ENCODE results near the gene TOMT.
A peak's percentile ranks its signal among the peaks of the same experiment; 100 is the strongest.
"Not testable (repeated sequence)": the region's sequence is repeated elsewhere in the genome, so short reads cannot be mapped to it uniquely, and the experiment has no call there.

TOMT gene

GRCh38 chr11:72124046-72124445 is 18.3 kb downstream of the TOMT start:
- DNase-seq (ENCODE audit: low read depth in 3 of 3), result no peak

GRCh38 chr11:72125956-72126355 is 20.2 kb downstream of the TOMT start:
- no peak for DNase-seq (ENCODE audit: low read depth in 3 of 3)

- DNase-seq (ENCODE audit: low read depth in 3 of 3), result no peak
Observed at GRCh38 chr11:72127923-72128322, 22.2 kb downstream of the TOMT start.

- no peak for DNase-seq (ENCODE audit: low read depth in 3 of 3)
Observed at GRCh38 chr11:72129381-72129780, 23.7 kb downstream of the TOMT start.

GRCh38 chr11:72132646-72133045 is 26.9 kb downstream of the TOMT start:
- DNase-seq (ENCODE audit: low read depth in 3 of 3), result no peak

GRCh38 chr11:72135473-72135872 is 29.7 kb downstream of the TOMT start, which contains the start of gene FOLR3:
FOLR3 (plus strand) TSS chr11:72135725; CDS start chr11:72135953, 228 bp downstream.
- DNase-seq (ENCODE audit: low read depth in 3 of 3), result not testable (repeated sequence)

- DNase-seq (ENCODE audit: low read depth in 3 of 3), result no peak
Observed at GRCh38 chr11:72135891-72136683, 30.4 kb downstream of the TOMT start.

- DNase-seq (ENCODE audit: low read depth in 3 of 3), result no peak
Observed at GRCh38 chr11:72136684-72137262, 31.0 kb downstream of the TOMT start.

GRCh38 chr11:72138821-72139390 is 33.2 kb downstream of the TOMT start:
- DNase-seq (ENCODE audit: low read depth in 3 of 3), result no peak

- DNase-seq (ENCODE audit: low read depth in 3 of 3), result no peak
Observed at GRCh38 chr11:72139500-72139899, 33.8 kb downstream of the TOMT start.

GRCh38 chr11:72140661-72141060 is 34.9 kb downstream of the TOMT start:
- DNase-seq (ENCODE audit: low read depth in 3 of 3), result no peak

- DNase-seq (ENCODE audit: low read depth in 3 of 3), result peak in 2 of 3 donors; percentile 15 to 21
Observed at GRCh38 chr11:72141066-72141465, 35.3 kb downstream of the TOMT start.

GRCh38 chr11:72142086-72142485 is 36.4 kb downstream of the TOMT start:
- not testable (repeated sequence) for DNase-seq (ENCODE audit: low read depth in 3 of 3)

- DNase-seq (ENCODE audit: low read depth in 3 of 3), result not testable (repeated sequence)
Observed at GRCh38 chr11:72142543-72142942, 36.8 kb downstream of the TOMT start.

- no peak for DNase-seq (ENCODE audit: low read depth in 3 of 3)
Observed at GRCh38 chr11:72144807-72145565, 39.3 kb downstream of the TOMT start.

GRCh38 chr11:72146625-72147024 is 40.9 kb downstream of the TOMT start:
- DNase-seq (ENCODE audit: low read depth in 3 of 3), result no peak

GRCh38 chr11:72150882-72151281 is 45.2 kb downstream of the TOMT start:
- DNase-seq (ENCODE audit: low read depth in 3 of 3), result no peak

- not testable (repeated sequence) for DNase-seq (ENCODE audit: low read depth in 3 of 3)
Observed at GRCh38 chr11:72153874-72154273, 48.1 kb downstream of the TOMT start.

GRCh38 chr11:72154816-72155215 is 49.1 kb downstream of the TOMT start:
- no peak for DNase-seq (ENCODE audit: low read depth in 3 of 3)

- DNase-seq (ENCODE audit: low read depth in 3 of 3), result no peak
Observed at GRCh38 chr11:72155751-72156150, 50.0 kb downstream of the TOMT start.

GRCh38 chr11:72157131-72157530 is 51.4 kb downstream of the TOMT start:
- no peak for DNase-seq (ENCODE audit: low read depth in 3 of 3)

All from stimulated activated CD4-positive, alpha-beta T cell treated with anti-CD3 and anti-CD28 coated beads, TNF-alpha, amount 100 ng/mL, for 48 hours (primary cell).